ENCODE results near the gene POLD1.

Gene POLD1

GRCh38 chr19:50425581-50425980, 41.4 kb downstream of the POLD1 start:
- Histone ChIP-seq H3K9ac (ENCODE audit: low read length) (no peak overlapping the region), H3K27me3 (replicated peaks; ENCODE audit: control insufficient read depth, insufficient read depth, low read length) (peaks cover 31% of the 10 kb centered on the region), H3K36me3 (ENCODE audit: control insufficient read depth, insufficient read depth, low read length, severe bottlenecking) (no peaks in the 10 kb centered on the region), H3K4me3 (ENCODE audit: low read length) (no peak overlapping the region), H3K9me3 (ENCODE audit: control insufficient read depth, low read length) (peaks cover 2% of the 10 kb centered on the region), H3K4me1 (ENCODE audit: control insufficient read depth, insufficient read depth, low read length) (peaks cover 3% of the 10 kb centered on the region)
- DNase-seq (ENCODE audit: low read depth) = no peak

GRCh38 chr19:50427318-50427925, 43.3 kb downstream of the POLD1 start:
- H3K9me3 ChIP-seq (ENCODE audit: control insufficient read depth, low read length) = no peaks in the 10 kb centered on the region

GRCh38 chr19:50427997-50428425, 43.9 kb downstream of the POLD1 start:
- Histone ChIP-seq H3K4me1 (ENCODE audit: control insufficient read depth, insufficient read depth, low read length) (peaks cover 6% of the 10 kb centered on the region), H3K36me3 (ENCODE audit: control insufficient read depth, insufficient read depth, low read length, severe bottlenecking) (no peaks in the 10 kb centered on the region), H3K27me3 (replicated peaks; ENCODE audit: control insufficient read depth, insufficient read depth, low read length) (peaks cover 38% of the 10 kb centered on the region), H3K9ac (ENCODE audit: low read length) (peak overlapping the region; percentile 10), H3K9me3 (ENCODE audit: control insufficient read depth, low read length) (no peaks in the 10 kb centered on the region), H3K4me3 (ENCODE audit: low read length) (peak overlapping the region; percentile 28)
- DNase-seq (ENCODE audit: low read depth) = peak; percentile 69

More at GRCh38 chr19:50427318-50427925, 43.3 kb downstream of the POLD1 start:
- Histone ChIP-seq H3K36me3 (ENCODE audit: control insufficient read depth, insufficient read depth, low read length, severe bottlenecking) (no peaks in the 10 kb centered on the region), H3K4me1 (ENCODE audit: control insufficient read depth, insufficient read depth, low read length) (peaks cover 6% of the 10 kb centered on the region), H3K27me3 (replicated peaks; ENCODE audit: control insufficient read depth, insufficient read depth, low read length) (peaks cover 35% of the 10 kb centered on the region), H3K9ac (ENCODE audit: low read length) (peak overlapping the region; percentile 10), H3K4me3 (ENCODE audit: low read length) (no peak overlapping the region)
- no peak for DNase-seq (ENCODE audit: low read depth)

GRCh38 chr19:50428772-50429463, 44.8 kb downstream of the POLD1 start:
- Histone ChIP-seq H3K4me1 (ENCODE audit: control insufficient read depth, insufficient read depth, low read length) (peaks cover 6% of the 10 kb centered on the region), H3K9me3 (ENCODE audit: control insufficient read depth, low read length) (no peaks in the 10 kb centered on the region), H3K36me3 (ENCODE audit: control insufficient read depth, insufficient read depth, low read length, severe bottlenecking) (no peaks in the 10 kb centered on the region), H3K27me3 (replicated peaks; ENCODE audit: control insufficient read depth, insufficient read depth, low read length) (peaks cover 38% of the 10 kb centered on the region), H3K9ac (ENCODE audit: low read length) (no peak overlapping the region), H3K4me3 (ENCODE audit: low read length) (no peak overlapping the region)
- DNase-seq (ENCODE audit: low read depth) = no peak

GRCh38 chr19:50430888-50431342, 46.8 kb downstream of the POLD1 start:
- DNase-seq (ENCODE audit: low read depth) = no peak
- H3K9ac ChIP-seq (ENCODE audit: low read length) = no peak overlapping the region
- peaks cover 6% of the 10 kb centered on the region for H3K4me1 ChIP-seq (ENCODE audit: control insufficient read depth, insufficient read depth, low read length)
- no peaks in the 10 kb centered on the region for H3K9me3 ChIP-seq (ENCODE audit: control insufficient read depth, low read length)
- peaks cover 52% of the 10 kb centered on the region for H3K27me3 ChIP-seq (replicated peaks; ENCODE audit: control insufficient read depth, insufficient read depth, low read length)
- peak overlapping the region; percentile 70 for H3K4me3 ChIP-seq (ENCODE audit: low read length)
- H3K36me3 ChIP-seq (ENCODE audit: control insufficient read depth, insufficient read depth, low read length, severe bottlenecking) = no peaks in the 10 kb centered on the region

GRCh38 chr19:50431343-50432220, 47.4 kb downstream of the POLD1 start:
- H3K9me3 ChIP-seq (ENCODE audit: control insufficient read depth, low read length) = no peaks in the 10 kb centered on the region
- no peaks in the 10 kb centered on the region for H3K36me3 ChIP-seq (ENCODE audit: control insufficient read depth, insufficient read depth, low read length, severe bottlenecking)
- H3K4me3 ChIP-seq (ENCODE audit: low read length) = peak overlapping the region; percentile 70
- H3K9ac ChIP-seq (ENCODE audit: low read length) = no peak overlapping the region
- peaks cover 6% of the 10 kb centered on the region for H3K4me1 ChIP-seq (ENCODE audit: control insufficient read depth, insufficient read depth, low read length)
- peak; percentile 89 for DNase-seq (ENCODE audit: low read depth)
- H3K27me3 ChIP-seq (replicated peaks; ENCODE audit: control insufficient read depth, insufficient read depth, low read length) = peaks cover 57% of the 10 kb centered on the region

GRCh38 chr19:50432221-50433028, 48.3 kb downstream of the POLD1 start, which contains the start of gene MYBPC2:
MYBPC2 (plus strand) TSS chr19:50432892; CDS start chr19:50432954, 62 bp downstream.
- Histone ChIP-seq H3K9me3 (ENCODE audit: control insufficient read depth, low read length) (no peaks in the 10 kb centered on the region), H3K36me3 (ENCODE audit: control insufficient read depth, insufficient read depth, low read length, severe bottlenecking) (no peaks in the 10 kb centered on the region), H3K4me3 (ENCODE audit: low read length) (peak within 1 kb of the TSS; percentile 70), H3K4me1 (ENCODE audit: control insufficient read depth, insufficient read depth, low read length) (peaks cover 6% of the 10 kb centered on the region), H3K27me3 (replicated peaks; ENCODE audit: control insufficient read depth, insufficient read depth, low read length) (peaks cover 57% of the 10 kb centered on the region), H3K9ac (ENCODE audit: low read length) (no peak within 1 kb of the TSS)
- DNase-seq (ENCODE audit: low read depth) = peak; percentile 42

- H3K27me3 ChIP-seq (replicated peaks; ENCODE audit: control insufficient read depth, insufficient read depth, low read length) = peaks cover 59% of the 10 kb centered on the region
- no peak overlapping the region for H3K4me3 ChIP-seq (ENCODE audit: low read length)
- no peak overlapping the region for H3K9ac ChIP-seq (ENCODE audit: low read length)
- peaks cover 2% of the 10 kb centered on the region for H3K4me1 ChIP-seq (ENCODE audit: control insufficient read depth, insufficient read depth, low read length)
- H3K9me3 ChIP-seq (ENCODE audit: control insufficient read depth, low read length) = no peaks in the 10 kb centered on the region
- H3K36me3 ChIP-seq (ENCODE audit: control insufficient read depth, insufficient read depth, low read length, severe bottlenecking) = no peaks in the 10 kb centered on the region
- no peak for DNase-seq (ENCODE audit: low read depth)
These were observed 49.3 kb downstream of the POLD1 start for GRCh38 chr19:50433201-50434180.

- no peak overlapping the region for H3K4me3 ChIP-seq (ENCODE audit: low read length)
- DNase-seq (ENCODE audit: low read depth) = no peak
- no peaks in the 10 kb centered on the region for H3K9me3 ChIP-seq (ENCODE audit: control insufficient read depth, low read length)
- no peaks in the 10 kb centered on the region for H3K36me3 ChIP-seq (ENCODE audit: control insufficient read depth, insufficient read depth, low read length, severe bottlenecking)
- H3K27me3 ChIP-seq (replicated peaks; ENCODE audit: control insufficient read depth, insufficient read depth, low read length) = peaks cover 59% of the 10 kb centered on the region
- H3K4me1 ChIP-seq (ENCODE audit: control insufficient read depth, insufficient read depth, low read length) = peaks cover 2% of the 10 kb centered on the region
- H3K9ac ChIP-seq (ENCODE audit: low read length) = no peak overlapping the region
These were observed 50.4 kb downstream of the POLD1 start for GRCh38 chr19:50434525-50434924.

GRCh38 chr19:50435221-50435620, 51.1 kb downstream of the POLD1 start:
- H3K36me3 ChIP-seq (ENCODE audit: control insufficient read depth, insufficient read depth, low read length, severe bottlenecking) = no peaks in the 10 kb centered on the region
- H3K4me1 ChIP-seq (ENCODE audit: control insufficient read depth, insufficient read depth, low read length) = peaks cover 2% of the 10 kb centered on the region
- H3K9ac ChIP-seq (ENCODE audit: low read length) = no peak overlapping the region
- DNase-seq (ENCODE audit: low read depth) = no peak
- no peak overlapping the region for H3K4me3 ChIP-seq (ENCODE audit: low read length)
- peaks cover 54% of the 10 kb centered on the region for H3K27me3 ChIP-seq (replicated peaks; ENCODE audit: control insufficient read depth, insufficient read depth, low read length)
- no peaks in the 10 kb centered on the region for H3K9me3 ChIP-seq (ENCODE audit: control insufficient read depth, low read length)
